CD4-positive, alpha-beta memory T cell (primary cell): ENCODE data around the gene CLIC1. TPM values are rescaled to one million over a fixed set of nuclear protein-coding genes. Genes with fewer than 3 reads are reported as not detected.

Source experiments
- CTCF ChIA-PET: fragments of 350-600 bp; sonication (Branson Sonifier 250); formaldehyde crosslinking; loops from one replicate; lab custom pipeline; 2021; ENCODE audit warnings: inconsistent platforms; ENCODE audit not compliant: partially characterized antibody; lab: Charles Lee
- POLR2A ChIA-PET: fragments of 350-600 bp; sonication (Branson Sonifier 250); formaldehyde crosslinking; loops from one replicate; lab custom pipeline; 2021; ENCODE audit not compliant: partially characterized antibody; lab: Charles Lee
- DNase-seq, 5 donors: peaks; one replicate each; pipeline versions ENCODE4 v3.0.0 to v3.0.0-alpha.2; 2020 to 2022; ENCODE audit warnings: mixed read lengths in 1 of 5
- H3K27ac ChIP-seq: one replicate; pipeline ENCODE4 v1.7.0; 2013; ENCODE audit warnings: low read depth, low read length
- H3K27me3 ChIP-seq: 2 replicates; pipeline ENCODE4 v1.7.0; 2013; ENCODE audit warnings: mild to moderate bottlenecking, low read length, moderate library complexity; ENCODE audit not compliant: insufficient read depth
- H3K36me3 ChIP-seq: 2 replicates; pipeline ENCODE4 v1.7.0; 2013; ENCODE audit warnings: mild to moderate bottlenecking, low read length, moderate library complexity; ENCODE audit not compliant: insufficient read depth
- H3K4me1 ChIP-seq: 2 replicates; pipeline ENCODE4 v1.7.0; 2013; ENCODE audit warnings: mild to moderate bottlenecking, low read length, moderate library complexity; ENCODE audit not compliant: insufficient read depth
- H3K4me3 ChIP-seq, 2 donors: one replicate each; pipeline ENCODE4 v1.7.0; 2013; ENCODE audit warnings: low read length in 2 of 2, mild to moderate bottlenecking in 1 of 2
- H3K9me3 ChIP-seq, 2 donors: one replicate each; pipeline ENCODE4 v1.7.0; 2013; ENCODE audit warnings: low read length in 2 of 2, control low read depth in 1 of 2; ENCODE audit not compliant: control insufficient read depth in 1 of 2
- H3K27ac Mint-ChIP-seq, 7 donors: one replicate each; pipeline ENCODE4 v1.8.0; 2020 to 2021; ENCODE audit warnings: mixed read lengths in 7 of 7, mild to moderate bottlenecking in 6 of 7, inconsistent platforms in 3 of 7, moderate library complexity in 3 of 7
- H3K27me3 Mint-ChIP-seq, 2 donors: one replicate each; pipeline ENCODE4 v1.8.0; 2020 to 2021; ENCODE audit warnings: mixed read lengths in 2 of 2
- H3K36me3 Mint-ChIP-seq, 2 donors: one replicate each; pipeline ENCODE4 v1.8.0; 2020 to 2021; ENCODE audit warnings: mixed read lengths in 2 of 2, inconsistent platforms in 1 of 2, mild to moderate bottlenecking in 1 of 2
- H3K4me1 Mint-ChIP-seq, 4 donors: one replicate each; pipeline ENCODE4 v1.8.0; 2020 to 2021; ENCODE audit warnings: mixed read lengths in 4 of 4, mild to moderate bottlenecking in 1 of 4
- H3K4me3 Mint-ChIP-seq, 8 donors: one replicate each; pipeline ENCODE4 v1.8.0; 2020 to 2021; ENCODE audit warnings: mixed read lengths in 8 of 8, mild to moderate bottlenecking in 7 of 8, moderate library complexity in 6 of 8, inconsistent platforms in 3 of 8
- H3K9me3 Mint-ChIP-seq, 8 donors: one replicate each; pipeline ENCODE4 v1.8.0; 2020 to 2021; ENCODE audit warnings: mixed read lengths in 8 of 8, mild to moderate bottlenecking in 5 of 8, inconsistent platforms in 3 of 8, moderate library complexity in 1 of 8
- intact Hi-C: fragments of 100-400 bp; cut with micrococcal nuclease; formaldehyde crosslinking; loops from one replicate; pipeline ENCODE4 v1.15.1; 2023
- polyA plus RNA-seq, 2 donors: library from polyadenylated mRNA; unstranded; fragments of 300-500 nt; fragmentation: Illumina TruSeq; gene quantifications; one replicate each; pipeline ENCODE4 v1.2.3, GENCODE V29; 2021
- total RNA-seq, 2 experiments: library from RNA; stranded (reverse); gene quantifications; one replicate each; pipeline ENCODE4 v1.2.3, GENCODE V29; 2021

The CLIC1 gene
- total and polyA plus RNA-seq, 4 experiments from 2014 or later, result 91.0 to 601 (median 280) TPM

DNA sequence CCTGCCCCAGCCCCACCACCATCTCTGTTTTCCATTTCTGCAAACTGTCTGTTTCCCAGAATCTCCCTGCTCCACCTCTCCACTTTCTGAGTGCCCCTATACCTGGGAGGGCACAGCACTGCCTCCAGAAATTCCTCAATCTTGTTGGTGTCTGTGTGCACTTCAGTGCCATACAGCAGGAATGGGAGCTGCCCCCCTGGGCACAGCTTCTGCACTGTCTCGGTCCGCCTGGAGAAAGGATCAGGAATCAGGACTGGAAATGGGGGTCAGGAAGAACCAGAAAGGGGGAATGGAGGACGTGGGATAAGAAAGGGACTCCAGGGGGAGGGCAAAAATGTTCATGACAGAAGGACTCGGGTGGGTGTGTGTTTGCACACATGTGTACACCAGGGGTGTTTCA is 2.6 kb downstream of the CLIC1 start:
- peaks cover 34% of the 10 kb centered on the region for H3K36me3 ChIP-seq
- intact Hi-C loops, result no loop called here
- H3K4me1 Mint-ChIP-seq, result peaks cover 42 to 75% (median 62%) of the 10 kb centered on the region in 4 donors
- H3K27ac ChIP-seq, result peak overlapping the region; percentile 82
- H3K9me3 ChIP-seq, result no peaks in the 10 kb centered on the region
- ChIA-PET POLR2A (interaction anchor here (0.9 to 8.9 kb wide), 5 partner anchors 80 to 102 kb away, joined by 3 to 81 read pairs (median 50); partner anchors contain the start of genes BAG6, HSPA1A, HSPA1B and HSPA1L), CTCF (interaction anchor here (1.2 to 17.2 kb wide), 7 partner anchors 39 to 188 kb away, joined by 3 to 173 read pairs (median 4); partner anchors contain the start of genes ATP6V1G2, HSPA1B, VARS1 and VWA7)
- no peak for DNase-seq
- peak overlapping the region in 7 of 8 donors; percentile 89 to 99 (median 98) for H3K4me3 Mint-ChIP-seq
- H3K4me3 ChIP-seq, result peak overlapping the region in 1 of 2 donors; percentile 95
- H3K27me3 ChIP-seq, result no peaks in the 10 kb centered on the region
- no peaks in the 10 kb centered on the region for H3K9me3 Mint-ChIP-seq
- peaks cover 30 to 67% of the 10 kb centered on the region in 2 donors for H3K36me3 Mint-ChIP-seq
- no peaks in the 10 kb centered on the region for H3K27me3 Mint-ChIP-seq
- peaks cover 61% of the 10 kb centered on the region for H3K4me1 ChIP-seq
- H3K27ac Mint-ChIP-seq, result peak overlapping the region; percentile 94 to 97 (median 95)

GRCh38 chr6:31732029-31732428 is 4.3 kb downstream of the CLIC1 start:
- H3K27ac Mint-ChIP-seq, result peak overlapping the region in 4 of 7 donors; percentile 28 to 95 (median 76)
- peaks cover 30 to 65% of the 10 kb centered on the region in 2 donors for H3K36me3 Mint-ChIP-seq
- H3K4me1 Mint-ChIP-seq, result peaks cover 30 to 75% (median 54%) of the 10 kb centered on the region in 4 donors
- peaks cover 34% of the 10 kb centered on the region for H3K36me3 ChIP-seq
- H3K27me3 Mint-ChIP-seq, result no peaks in the 10 kb centered on the region
- H3K4me3 Mint-ChIP-seq, result peak overlapping the region in 1 of 8 donors; percentile 35
- H3K9me3 ChIP-seq, result no peaks in the 10 kb centered on the region
- POLR2A ChIA-PET, result interaction anchor here (1.5 to 8.2 kb wide), 6 partner anchors 38 to 103 kb away, joined by 3 to 76 read pairs (median 8); partner anchors contain the start of genes HSPA1B and LSM2
- CTCF ChIA-PET, result interaction anchor here (1.1 to 17.2 kb wide), 7 partner anchors 15 to 133 kb away, joined by 3 to 173 read pairs (median 5); partner anchors contain the start of genes HSPA1A, HSPA1L, LSM2 and NEU1
- H3K4me1 ChIP-seq, result peaks cover 60% of the 10 kb centered on the region
- no peaks in the 10 kb centered on the region for H3K9me3 Mint-ChIP-seq
- intact Hi-C loops, result no loop called here
- H3K4me3 ChIP-seq, result no peak overlapping the region
- no peaks in the 10 kb centered on the region for H3K27me3 ChIP-seq
- H3K27ac ChIP-seq, result no peak overlapping the region
- DNase-seq, result no peak

- Mint-ChIP-seq H3K27me3 (no peaks in the 10 kb centered on the region), H3K9me3 (no peaks in the 10 kb centered on the region), H3K4me1 (peaks cover 30 to 77% (median 55%) of the 10 kb centered on the region in 4 donors), H3K27ac (peak overlapping the region; percentile 84 to 95 (median 93)), H3K36me3 (peaks cover 34 to 55% of the 10 kb centered on the region in 2 donors), H3K4me3 (peak overlapping the region; percentile 94 to 98 (median 97))
- DNase-seq, result no peak
- Histone ChIP-seq H3K27ac (peak overlapping the region; percentile 68), H3K4me3 (peak overlapping the region in 1 of 2 donors; percentile 96), H3K27me3 (no peaks in the 10 kb centered on the region), H3K9me3 (no peaks in the 10 kb centered on the region), H3K36me3 (peaks cover 34% of the 10 kb centered on the region), H3K4me1 (peaks cover 66% of the 10 kb centered on the region)
- CTCF ChIA-PET, result interaction anchor here (1.1 to 17.2 kb wide), 20 partner anchors 9 to 222 kb away, joined by 3 to 173 read pairs (median 9); partner anchors contain the start of genes ABHD16A, HSPA1A, HSPA1B and HSPA1L
- intact Hi-C loops, result loop anchor here (1.0 kb wide), 1 partner anchor 8 kb away; no protein-coding TSS in a partner anchor
- POLR2A ChIA-PET, result interaction anchor here (1.2 to 8.2 kb wide), 15 partner anchors 7 to 241 kb away, joined by 3 to 77 read pairs (median 13); partner anchors contain the start of genes ABHD16A, BAG6, CLIC1 and DXO
These were observed 5.7 kb downstream of the CLIC1 start for GRCh38 chr6:31730631-31731086.

DNA sequence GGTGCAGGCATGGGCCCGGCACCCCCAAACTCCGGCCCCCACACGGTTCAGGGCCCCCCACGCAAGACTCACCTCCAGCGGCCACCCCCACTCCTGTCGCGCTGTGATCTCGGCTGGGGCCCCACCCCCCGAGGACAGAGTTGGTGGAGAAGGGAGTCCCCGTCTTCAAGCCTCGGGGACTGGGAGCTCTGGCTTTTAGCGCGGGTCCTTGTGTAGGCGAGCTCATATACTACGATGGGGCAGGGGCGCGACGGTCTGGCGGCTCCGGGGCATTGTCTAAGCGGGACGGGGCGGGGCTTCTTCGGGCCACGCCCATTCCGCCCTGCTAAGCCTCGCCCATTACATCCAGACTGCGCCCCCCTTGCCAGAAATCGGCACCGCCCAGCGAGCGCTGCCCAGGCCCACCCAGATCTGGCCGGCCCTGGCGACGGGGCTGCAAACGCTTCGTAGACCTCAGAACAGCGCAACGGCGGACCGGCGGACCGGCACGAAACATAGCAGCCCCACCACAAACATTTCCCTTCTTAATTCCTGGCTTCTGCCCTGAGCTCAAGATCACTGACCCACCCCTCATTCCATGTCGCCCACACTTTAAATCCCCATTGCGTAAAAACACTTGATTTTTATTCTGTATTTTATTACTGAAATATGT is 6.2 kb downstream of the CLIC1 start:
- H3K4me3 Mint-ChIP-seq, result peak overlapping the region; percentile 94 to 98 (median 97)
- no peaks in the 10 kb centered on the region for H3K27me3 Mint-ChIP-seq
- no peaks in the 10 kb centered on the region for H3K27me3 ChIP-seq
- H3K4me3 ChIP-seq, result peak overlapping the region; percentile 87 to 96
- peak overlapping the region; percentile 68 for H3K27ac ChIP-seq
- intact Hi-C loops, result loop anchor here (1.0 to 2.0 kb wide), 5 partner anchors 8 to 133 kb away; no protein-coding TSS in a partner anchor
- ChIA-PET POLR2A (interaction anchor here (0.9 to 8.2 kb wide), 23 partner anchors 8 to 242 kb away, joined by 3 to 77 read pairs (median 5); partner anchors contain the start of genes ABHD16A, BAG6, CLIC1 and DDX39B), CTCF (interaction anchor here (0.7 to 17.2 kb wide), 28 partner anchors 9 to 222 kb away, joined by 3 to 173 read pairs (median 6); partner anchors contain the start of genes ABHD16A, APOM, HSPA1A and HSPA1B)
- H3K9me3 Mint-ChIP-seq, result no peaks in the 10 kb centered on the region
- H3K4me1 ChIP-seq, result peaks cover 68% of the 10 kb centered on the region
- peaks cover 32 to 76% (median 51%) of the 10 kb centered on the region in 4 donors for H3K4me1 Mint-ChIP-seq
- H3K36me3 Mint-ChIP-seq, result peaks cover 34 to 49% of the 10 kb centered on the region in 2 donors
- H3K9me3 ChIP-seq, result no peaks in the 10 kb centered on the region
- peak; percentile 58 to 71 (median 61) for DNase-seq
- peaks cover 34% of the 10 kb centered on the region for H3K36me3 ChIP-seq
- H3K27ac Mint-ChIP-seq, result peak overlapping the region; percentile 84 to 95 (median 93)

GRCh38 chr6:31729515-31729978 is 6.8 kb downstream of the CLIC1 start:
- Histone ChIP-seq H3K4me3 (peak overlapping the region; percentile 87 to 96), H3K9me3 (no peaks in the 10 kb centered on the region), H3K27ac (peak overlapping the region; percentile 68), H3K4me1 (peaks cover 65% of the 10 kb centered on the region), H3K27me3 (no peaks in the 10 kb centered on the region), H3K36me3 (peaks cover 34% of the 10 kb centered on the region)
- Mint-ChIP-seq H3K27ac (peak overlapping the region; percentile 89 to 97 (median 94)), H3K36me3 (peaks cover 34 to 44% of the 10 kb centered on the region in 2 donors), H3K27me3 (no peaks in the 10 kb centered on the region), H3K9me3 (no peaks in the 10 kb centered on the region), H3K4me3 (peak overlapping the region; percentile 94 to 98 (median 97)), H3K4me1 (peaks cover 32 to 70% (median 47%) of the 10 kb centered on the region in 4 donors)
- CTCF ChIA-PET, result interaction anchor here (0.7 to 17.2 kb wide), 28 partner anchors 10 to 223 kb away, joined by 3 to 173 read pairs (median 6); partner anchors contain the start of genes ABHD16A, APOM, HSPA1A and HSPA1B
- POLR2A ChIA-PET, result interaction anchor here (0.7 to 8.2 kb wide), 23 partner anchors 8 to 242 kb away, joined by 3 to 77 read pairs (median 5); partner anchors contain the start of genes ABHD16A, BAG6, CLIC1 and DDX39B
- peak; percentile 72 to 83 (median 77) for DNase-seq
- intact Hi-C loops, result loop anchor here (1.0 to 2.0 kb wide), 4 partner anchors 40 to 134 kb away; no protein-coding TSS in a partner anchor

DNA sequence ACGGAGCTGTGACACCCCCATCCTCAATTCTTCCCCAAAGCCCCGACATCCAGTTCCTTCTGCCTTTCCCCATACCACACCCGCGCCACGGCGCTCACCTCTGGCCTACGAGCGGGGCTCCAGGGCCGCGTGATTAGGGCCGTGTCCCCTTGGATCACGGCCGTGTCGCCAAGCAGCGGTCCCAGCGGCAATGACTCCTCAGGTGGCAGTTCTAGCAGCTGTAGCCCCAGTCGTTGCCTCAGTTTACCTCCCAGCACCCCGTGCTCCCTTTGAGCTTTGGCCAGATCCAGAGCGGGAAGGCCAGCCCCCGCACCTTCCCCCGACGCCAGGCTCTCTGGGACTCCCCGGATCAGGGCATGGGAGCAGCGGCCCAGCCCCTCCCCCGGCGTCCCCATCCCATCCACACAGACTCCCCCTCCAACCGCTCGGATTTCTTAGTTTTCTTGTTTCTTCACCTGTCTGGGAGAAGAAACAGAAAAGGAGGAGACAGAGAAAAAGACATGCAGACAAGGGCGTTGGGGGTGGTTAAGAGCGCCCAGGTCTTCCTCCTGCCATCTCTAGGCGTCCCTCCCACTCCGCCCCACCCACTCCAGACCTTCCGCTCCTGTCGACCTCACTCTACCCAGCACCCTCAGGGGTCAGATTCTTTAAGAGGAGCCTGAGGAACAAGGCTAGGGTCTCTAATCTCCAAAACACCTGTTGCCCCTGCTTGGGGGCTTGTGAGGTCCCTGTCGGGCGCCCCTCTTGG is 7.4 kb downstream of the CLIC1 start, which contains the start of gene DDAH2:
TSS of gene DDAH2 (minus strand) at position 533 of the 748 bp plus-strand sequence. CDS start at position 395, 138 bp downstream.
- ChIA-PET POLR2A (interaction anchor here (0.7 to 8.2 kb wide), 24 partner anchors 9 to 243 kb away, joined by 3 to 77 read pairs (median 5); partner anchors contain the start of genes ABHD16A, BAG6, CLIC1 and DDX39B), CTCF (interaction anchor here (0.7 to 17.2 kb wide), 25 partner anchors 10 to 194 kb away, joined by 3 to 173 read pairs (median 7); partner anchors contain the start of genes ABHD16A, APOM, HSPA1A and HSPA1B)
- Mint-ChIP-seq H3K27me3 (no peaks in the 10 kb centered on the region), H3K27ac (peak within 1 kb of the TSS; percentile 89 to 97 (median 94)), H3K4me3 (peak within 1 kb of the TSS; percentile 94 to 98 (median 97)), H3K36me3 (peaks cover 33 to 38% of the 10 kb centered on the region in 2 donors), H3K9me3 (no peaks in the 10 kb centered on the region), H3K4me1 (peaks cover 27 to 64% (median 42%) of the 10 kb centered on the region in 4 donors)
- DNase-seq, result no peak
- H3K4me3 ChIP-seq, result peak within 1 kb of the TSS; percentile 87 to 96
- peaks cover 30% of the 10 kb centered on the region for H3K36me3 ChIP-seq
- H3K4me1 ChIP-seq, result peaks cover 59% of the 10 kb centered on the region
- peak within 1 kb of the TSS; percentile 68 for H3K27ac ChIP-seq
- no peaks in the 10 kb centered on the region for H3K27me3 ChIP-seq
- H3K9me3 ChIP-seq, result no peaks in the 10 kb centered on the region
- intact Hi-C loops, result loop anchor here (1.0 to 2.0 kb wide), 4 partner anchors 40 to 134 kb away; no protein-coding TSS in a partner anchor
